Glutamatergic neuron (in vitro differentiated cells): ENCODE data around the gene ANXA7. TPM values are rescaled to one million over a fixed set of nuclear protein-coding genes. Genes with fewer than 3 reads are reported as not detected.

Source experiments
- DNase-seq: peaks from one replicate; pipeline ENCODE4 v3.0.0; 2022
- H3K27ac Mint-ChIP-seq: one replicate; pipeline ENCODE4 v1.8.0; 2020; ENCODE audit warnings: mild to moderate bottlenecking, mixed read lengths, inconsistent platforms; ENCODE audit not compliant: unreplicated experiment
- H3K27me3 Mint-ChIP-seq: one replicate; pipeline ENCODE4 v1.8.0; 2020; ENCODE audit warnings: mild to moderate bottlenecking, moderate library complexity, mixed read lengths, inconsistent platforms; ENCODE audit not compliant: unreplicated experiment
- H3K36me3 Mint-ChIP-seq: one replicate; pipeline ENCODE4 v1.8.0; 2020; ENCODE audit warnings: mild to moderate bottlenecking, mixed read lengths, inconsistent platforms; ENCODE audit not compliant: unreplicated experiment
- H3K4me1 Mint-ChIP-seq: one replicate; pipeline ENCODE4 v1.8.0; 2020; ENCODE audit warnings: mild to moderate bottlenecking, low read depth, mixed read lengths, inconsistent platforms; ENCODE audit not compliant: unreplicated experiment
- H3K4me3 Mint-ChIP-seq: one replicate; pipeline ENCODE4 v1.8.0; 2020; ENCODE audit warnings: mild to moderate bottlenecking, mixed read lengths, inconsistent platforms; ENCODE audit not compliant: unreplicated experiment
- H3K9me3 Mint-ChIP-seq: one replicate; pipeline ENCODE4 v1.8.0; 2020; ENCODE audit warnings: mild to moderate bottlenecking, moderate library complexity, mixed read lengths, inconsistent platforms; ENCODE audit not compliant: unreplicated experiment
- total RNA-seq: library from RNA; stranded (reverse); fragmentation: NEBNext Ultra II Directional; extraction: Animal tissue kit (Norgen Biotek cat#: 25700); gene quantifications from one replicate; pipeline ENCODE4 v1.2.1, GENCODE V29; 2021; ENCODE audit not compliant: unreplicated experiment
- TF ChIP-seq, protein P1 (sequence below): fragments of 200-600 bp; sonication (generic); IDR thresholded peaks from one replicate; pipeline ENCODE4 v1.5.0; 2021; ENCODE audit not compliant: partially characterized antibody, unreplicated experiment

Gene ANXA7
- total RNA-seq, 1 donor from 2014 or later = 35.9 TPM

DNA sequence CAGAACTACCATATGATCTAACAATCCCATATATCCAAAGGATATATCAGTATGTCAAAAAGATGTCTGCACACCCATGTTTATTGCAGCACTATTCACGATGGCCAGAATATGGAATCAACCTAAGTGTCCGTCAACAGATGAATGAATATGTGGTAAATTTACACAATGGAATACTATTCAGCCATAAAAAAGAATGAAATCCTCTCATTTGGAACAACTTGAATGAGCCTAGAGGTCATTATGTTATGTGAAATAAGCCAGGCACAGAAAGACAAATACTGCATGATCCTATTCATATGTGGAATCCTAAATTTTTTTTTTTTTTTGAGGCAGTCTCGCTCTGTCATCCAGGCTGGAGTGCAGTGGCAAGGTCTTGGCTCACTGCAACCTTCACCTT is 48.9 kb downstream of the ANXA7 start:
- H3K4me1 Mint-ChIP-seq = no peaks in the 10 kb centered on the region
- TF ChIP-seq, protein P1, sequence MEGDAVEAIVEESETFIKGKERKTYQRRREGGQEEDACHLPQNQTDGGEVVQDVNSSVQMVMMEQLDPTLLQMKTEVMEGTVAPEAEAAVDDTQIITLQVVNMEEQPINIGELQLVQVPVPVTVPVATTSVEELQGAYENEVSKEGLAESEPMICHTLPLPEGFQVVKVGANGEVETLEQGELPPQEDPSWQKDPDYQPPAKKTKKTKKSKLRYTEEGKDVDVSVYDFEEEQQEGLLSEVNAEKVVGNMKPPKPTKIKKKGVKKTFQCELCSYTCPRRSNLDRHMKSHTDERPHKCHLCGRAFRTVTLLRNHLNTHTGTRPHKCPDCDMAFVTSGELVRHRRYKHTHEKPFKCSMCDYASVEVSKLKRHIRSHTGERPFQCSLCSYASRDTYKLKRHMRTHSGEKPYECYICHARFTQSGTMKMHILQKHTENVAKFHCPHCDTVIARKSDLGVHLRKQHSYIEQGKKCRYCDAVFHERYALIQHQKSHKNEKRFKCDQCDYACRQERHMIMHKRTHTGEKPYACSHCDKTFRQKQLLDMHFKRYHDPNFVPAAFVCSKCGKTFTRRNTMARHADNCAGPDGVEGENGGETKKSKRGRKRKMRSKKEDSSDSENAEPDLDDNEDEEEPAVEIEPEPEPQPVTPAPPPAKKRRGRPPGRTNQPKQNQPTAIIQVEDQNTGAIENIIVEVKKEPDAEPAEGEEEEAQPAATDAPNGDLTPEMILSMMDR = no peak
- no peaks in the 10 kb centered on the region for H3K27me3 Mint-ChIP-seq
- DNase-seq = no peak
- H3K36me3 Mint-ChIP-seq = no peaks in the 10 kb centered on the region
- H3K4me3 Mint-ChIP-seq = no peak overlapping the region
- H3K27ac Mint-ChIP-seq = no peak overlapping the region
- H3K9me3 Mint-ChIP-seq = peaks cover 3% of the 10 kb centered on the region

DNA sequence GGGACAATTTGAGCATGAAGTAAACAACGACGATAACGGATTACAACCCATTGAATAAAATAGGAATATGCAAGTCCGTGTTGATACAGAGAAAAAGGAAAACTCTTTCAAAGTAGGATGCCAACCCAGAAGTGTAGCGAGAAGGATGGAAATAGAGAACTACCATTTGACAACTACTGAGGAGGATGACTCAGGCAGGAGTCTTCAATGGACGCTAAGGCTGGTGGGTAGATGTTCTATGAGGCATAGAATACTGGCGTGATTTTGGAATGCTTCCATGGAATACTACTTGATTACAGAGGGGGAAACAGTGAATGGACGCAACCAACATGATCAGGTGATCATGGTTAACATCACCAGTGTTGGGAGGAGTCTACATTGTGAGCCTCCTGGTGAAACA is 54.4 kb downstream of the ANXA7 start:
- Mint-ChIP-seq H3K4me3 (no peak overlapping the region), H3K36me3 (no peaks in the 10 kb centered on the region), H3K27ac (no peak overlapping the region), H3K27me3 (peaks cover 3% of the 10 kb centered on the region), H3K4me1 (no peaks in the 10 kb centered on the region), H3K9me3 (no peaks in the 10 kb centered on the region)
- no peak for DNase-seq
- TF ChIP-seq, protein P1 = no peak

DNA sequence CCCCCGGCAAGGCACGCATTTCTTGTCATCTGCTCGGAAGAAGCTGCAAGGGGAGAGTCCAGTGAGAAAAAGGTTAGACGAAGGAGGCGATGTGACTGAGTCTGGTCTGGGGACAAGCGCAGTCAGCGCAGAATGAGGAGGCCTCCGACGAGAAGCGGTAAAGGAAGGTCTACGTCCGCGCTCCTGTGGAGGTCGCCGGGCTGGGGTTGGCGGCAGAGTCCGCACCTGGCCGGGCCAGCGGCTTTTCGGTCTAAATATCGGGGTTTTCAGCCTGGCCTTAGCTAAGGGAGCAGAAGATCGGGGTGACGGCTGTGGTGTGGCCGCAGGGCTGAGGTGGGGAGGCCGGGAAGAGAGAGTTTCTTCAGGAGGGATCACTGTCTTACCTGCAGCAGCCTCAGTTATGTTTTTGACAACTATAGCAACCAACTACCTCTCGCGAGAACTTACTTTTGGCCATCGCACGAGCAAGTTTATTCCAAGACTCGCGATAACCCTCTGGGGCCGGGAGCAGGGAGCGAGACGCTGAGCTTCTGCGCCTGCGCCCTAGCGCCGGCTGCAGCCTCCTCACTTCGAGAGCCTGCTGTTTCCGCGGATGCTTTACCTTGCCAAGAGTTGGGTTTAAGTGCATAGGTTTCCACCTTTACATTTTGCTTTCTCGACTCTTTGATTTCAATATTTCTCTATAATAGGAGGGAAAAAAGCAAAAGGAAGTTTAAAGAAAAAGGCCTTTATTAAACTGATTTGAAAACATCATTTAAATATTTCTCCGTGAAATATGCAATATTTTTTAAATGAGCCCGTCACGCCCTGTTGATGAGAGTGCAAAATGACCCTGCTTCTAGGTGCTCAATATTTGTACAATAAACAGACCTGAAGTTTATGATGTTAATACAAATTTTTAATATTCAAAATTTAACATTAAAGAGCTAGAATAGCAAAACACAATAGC is 55.3 kb downstream of the ANXA7 start, which contains the start of gene CFAP70:
CFAP70 (minus strand) TSS at position 534 of the 949 bp plus-strand sequence. CDS start 4,068 bp downstream, outside the sequence.
- Mint-ChIP-seq H3K36me3 (no peaks in the 10 kb centered on the region), H3K9me3 (no peaks in the 10 kb centered on the region), H3K27me3 (peaks cover 3% of the 10 kb centered on the region), H3K4me3 (peak within 1 kb of the TSS; percentile 92), H3K4me1 (no peaks in the 10 kb centered on the region), H3K27ac (peak within 1 kb of the TSS; percentile 69)
- DNase-seq = peak; percentile 94
- TF ChIP-seq, protein P1 = no peak

- no peaks in the 10 kb centered on the region for H3K36me3 Mint-ChIP-seq
- TF ChIP-seq, protein P1 = no peak
Measured at GRCh38 chr10:73357821-73358220, 56.0 kb downstream of the ANXA7 start.

DNA sequence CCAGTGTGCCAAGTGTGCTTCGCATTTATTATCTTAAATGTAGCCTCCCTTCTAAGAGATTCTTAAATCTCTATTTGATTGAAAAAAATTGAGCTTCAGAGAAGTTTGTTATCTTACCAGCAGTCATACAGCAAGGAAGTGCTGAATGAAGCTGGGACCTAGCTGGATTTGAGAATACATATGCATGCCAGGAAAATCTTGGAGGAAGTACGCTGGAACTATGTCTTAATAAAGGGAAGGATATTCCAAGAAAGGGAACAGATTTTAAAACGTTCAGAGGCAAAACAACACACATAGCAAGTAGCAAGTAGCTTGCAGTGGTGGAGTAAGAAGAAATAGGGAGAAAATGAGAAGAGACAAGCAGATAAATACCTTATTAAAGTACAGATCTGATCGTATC is 56.7 kb downstream of the ANXA7 start:
- Mint-ChIP-seq H3K4me3 (peak overlapping the region; percentile 92), H3K27me3 (peaks cover 3% of the 10 kb centered on the region), H3K27ac (no peak overlapping the region), H3K4me1 (no peaks in the 10 kb centered on the region), H3K36me3 (no peaks in the 10 kb centered on the region), H3K9me3 (no peaks in the 10 kb centered on the region)
- TF ChIP-seq, protein P1 = no peak
- no peak for DNase-seq

More at GRCh38 chr10:73357821-73358220, 56.0 kb downstream of the ANXA7 start:
- no peaks in the 10 kb centered on the region for H3K9me3 Mint-ChIP-seq
- H3K4me1 Mint-ChIP-seq = no peaks in the 10 kb centered on the region
- no peak overlapping the region for H3K27ac Mint-ChIP-seq
- H3K4me3 Mint-ChIP-seq = peak overlapping the region; percentile 92
- no peak for DNase-seq
- peaks cover 3% of the 10 kb centered on the region for H3K27me3 Mint-ChIP-seq
